ENCODE data around the gene ASTN2.

DNA sequence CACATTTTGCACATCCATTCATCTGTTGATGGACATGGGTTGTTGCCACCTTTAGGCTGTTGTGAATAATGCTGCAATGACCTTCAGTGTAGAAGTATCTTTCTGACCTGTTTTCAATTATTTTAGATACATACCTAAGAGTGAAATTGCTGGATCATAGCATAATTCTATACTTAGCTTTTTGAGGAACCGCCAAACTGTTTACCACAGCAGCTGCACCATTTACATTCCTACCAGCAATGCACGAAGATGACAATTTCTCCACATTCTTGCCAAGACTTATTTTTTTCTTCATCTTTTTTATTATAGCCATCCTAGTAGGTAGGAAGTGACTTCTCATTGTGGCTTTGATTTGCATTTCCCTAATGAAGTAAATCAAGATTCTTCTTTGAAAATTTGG is 36.5 kb upstream of the ASTN2 start:
- TF ChIP-seq YY1 (IDR thresholded peaks at IDR 0.05; ENCODE audit: extremely low read depth, insufficient replicate concordance, low read depth, low read length): no peak
- TF ChIP-seq, protein P1, sequence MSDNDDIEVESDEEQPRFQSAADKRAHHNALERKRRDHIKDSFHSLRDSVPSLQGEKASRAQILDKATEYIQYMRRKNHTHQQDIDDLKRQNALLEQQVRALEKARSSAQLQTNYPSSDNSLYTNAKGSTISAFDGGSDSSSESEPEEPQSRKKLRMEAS (IDR thresholded peaks at IDR 0.05): no peak
- TF ChIP-seq CTCF (IDR thresholded peaks at IDR 0.05 in 2 of 3, conservative IDR thresholded peaks at IDR 0.05 in 1 of 3; ENCODE audit: borderline replicate concordance in 1 of 3, insufficient read depth in 1 of 3, low read depth in 2 of 3, low read length in 2 of 3): no peak
- TF ChIP-seq ZBTB33 (IDR thresholded peaks at IDR 0.05; ENCODE audit: extremely low read depth, insufficient replicate concordance, low read length): no peak
- no peak for TF ChIP-seq TCF7L2 (IDR thresholded peaks at IDR 0.05; ENCODE audit: borderline replicate concordance, extremely low read depth, insufficient read depth, insufficient read length)
- TF ChIP-seq POLR2A (IDR thresholded peaks at IDR 0.05; ENCODE audit: borderline replicate concordance, extremely low read depth, insufficient read depth, insufficient read length): no peak
- no peak for TF ChIP-seq POLR2AphosphoS5 (IDR thresholded peaks at IDR 0.05; ENCODE audit: low read depth, low read length)
- TF ChIP-seq SRF (IDR thresholded peaks at IDR 0.05; ENCODE audit: low read depth): no peak
- no peak for TF ChIP-seq CBX3 (IDR thresholded peaks at IDR 0.05; ENCODE audit: low read depth)
